Left renal cortex interstitium (tissue), 4 donors: ENCODE measurements around the gene TDRD6. TPM values are rescaled to one million over a fixed set of nuclear protein-coding genes. Genes with fewer than 3 reads are reported as not detected.
A peak's percentile ranks its signal among the peaks of the same experiment; 100 is the strongest.
"Not testable (repeated sequence)": the region's sequence is repeated elsewhere in the genome, so short reads cannot be mapped to it uniquely, and the experiment has no call there.

Source experiments
- DNase-seq, 4 donors: peaks; one replicate each; pipeline ENCODE4 v3.0.0-alpha.2; 2013; ENCODE audit warnings: low read depth in 4 of 4, low spot score in 2 of 4, missing footprints in 1 of 4
- polyA plus RNA-seq, 4 donors: library from polyadenylated mRNA; unstranded; fragments of 120-200 nt; gene quantifications; one replicate each; pipeline ENCODE4 v1.2.1, GENCODE V29; 2013; ENCODE audit not compliant: insufficient read length in 4 of 4

The TDRD6 gene, protein sequence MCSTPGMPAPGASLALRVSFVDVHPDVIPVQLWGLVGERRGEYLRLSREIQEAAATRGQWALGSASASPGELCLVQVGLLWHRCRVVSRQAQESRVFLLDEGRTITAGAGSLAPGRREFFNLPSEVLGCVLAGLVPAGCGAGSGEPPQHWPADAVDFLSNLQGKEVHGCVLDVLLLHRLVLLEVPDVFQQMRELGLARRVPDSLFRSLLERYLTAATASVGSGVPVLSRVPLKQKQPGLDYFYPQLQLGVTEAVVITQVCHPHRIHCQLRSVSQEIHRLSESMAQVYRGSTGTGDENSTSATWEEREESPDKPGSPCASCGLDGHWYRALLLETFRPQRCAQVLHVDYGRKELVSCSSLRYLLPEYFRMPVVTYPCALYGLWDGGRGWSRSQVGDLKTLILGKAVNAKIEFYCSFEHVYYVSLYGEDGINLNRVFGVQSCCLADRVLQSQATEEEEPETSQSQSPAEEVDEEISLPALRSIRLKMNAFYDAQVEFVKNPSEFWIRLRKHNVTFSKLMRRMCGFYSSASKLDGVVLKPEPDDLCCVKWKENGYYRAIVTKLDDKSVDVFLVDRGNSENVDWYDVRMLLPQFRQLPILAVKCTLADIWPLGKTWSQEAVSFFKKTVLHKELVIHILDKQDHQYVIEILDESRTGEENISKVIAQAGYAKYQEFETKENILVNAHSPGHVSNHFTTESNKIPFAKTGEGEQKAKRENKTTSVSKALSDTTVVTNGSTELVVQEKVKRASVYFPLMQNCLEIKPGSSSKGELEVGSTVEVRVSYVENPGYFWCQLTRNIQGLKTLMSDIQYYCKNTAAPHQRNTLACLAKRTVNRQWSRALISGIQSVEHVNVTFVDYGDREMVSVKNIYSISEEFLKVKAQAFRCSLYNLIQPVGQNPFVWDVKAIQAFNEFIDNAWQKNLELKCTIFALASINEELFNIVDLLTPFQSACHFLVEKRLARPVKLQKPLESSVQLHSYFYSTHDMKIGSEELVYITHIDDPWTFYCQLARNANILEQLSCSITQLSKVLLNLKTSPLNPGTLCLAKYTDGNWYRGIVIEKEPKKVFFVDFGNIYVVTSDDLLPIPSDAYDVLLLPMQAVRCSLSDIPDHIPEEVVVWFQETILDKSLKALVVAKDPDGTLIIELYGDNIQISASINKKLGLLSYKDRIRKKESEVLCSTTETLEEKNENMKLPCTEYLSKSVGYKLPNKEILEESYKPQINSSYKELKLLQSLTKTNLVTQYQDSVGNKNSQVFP (N-terminal part only)
- 1 to 10 TPM; 1.1 to 5.4 (median 2.4) TPM for polyA plus RNA-seq

GRCh38 chr6:46687619-46688097 is at the start of gene TDRD6:
Gene TDRD6 (plus strand): TSS chr6:46687885. CDS start chr6:46688129, 244 bp downstream.
- no peak for DNase-seq

DNA sequence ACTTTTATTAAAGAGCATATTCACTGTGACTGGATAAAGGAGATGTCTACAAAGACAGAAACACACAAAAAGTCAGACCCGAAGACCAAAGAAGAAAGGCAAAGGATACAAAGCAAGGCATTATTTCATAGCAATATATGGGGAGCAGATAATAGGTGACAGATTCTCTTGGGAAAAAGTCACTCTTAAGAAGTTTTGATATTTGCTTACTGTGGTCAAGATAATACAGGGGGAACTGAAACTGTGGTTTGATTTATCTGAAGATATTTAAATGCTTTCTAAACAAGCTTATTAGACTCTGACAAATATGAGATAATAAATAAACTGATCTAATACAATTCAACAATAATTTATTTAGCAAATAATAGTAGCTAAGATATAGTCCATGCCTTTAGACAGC is 49.8 kb upstream of the TDRD6 start:
- DNase-seq, result no peak

DNA sequence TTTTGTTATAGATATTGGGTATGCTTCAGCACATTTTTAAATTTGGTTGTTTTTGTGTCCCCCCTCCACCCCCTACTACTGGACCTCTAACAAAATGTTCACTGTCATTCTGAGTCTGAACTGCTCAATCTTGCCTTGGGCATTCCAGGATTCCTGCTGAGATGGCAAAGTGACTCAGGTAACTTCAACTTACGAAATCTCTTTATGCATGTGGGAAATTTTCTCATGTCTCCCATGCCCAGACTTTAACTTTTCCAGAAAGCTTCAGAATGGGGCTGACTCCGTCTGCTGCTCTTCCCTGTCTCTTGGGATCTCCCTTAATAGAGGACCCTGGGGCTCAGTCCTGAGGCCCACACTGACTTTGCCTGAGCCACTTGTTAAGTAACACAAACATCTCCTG is 49.0 kb upstream of the TDRD6 start:
- DNase-seq, result no peak

DNA sequence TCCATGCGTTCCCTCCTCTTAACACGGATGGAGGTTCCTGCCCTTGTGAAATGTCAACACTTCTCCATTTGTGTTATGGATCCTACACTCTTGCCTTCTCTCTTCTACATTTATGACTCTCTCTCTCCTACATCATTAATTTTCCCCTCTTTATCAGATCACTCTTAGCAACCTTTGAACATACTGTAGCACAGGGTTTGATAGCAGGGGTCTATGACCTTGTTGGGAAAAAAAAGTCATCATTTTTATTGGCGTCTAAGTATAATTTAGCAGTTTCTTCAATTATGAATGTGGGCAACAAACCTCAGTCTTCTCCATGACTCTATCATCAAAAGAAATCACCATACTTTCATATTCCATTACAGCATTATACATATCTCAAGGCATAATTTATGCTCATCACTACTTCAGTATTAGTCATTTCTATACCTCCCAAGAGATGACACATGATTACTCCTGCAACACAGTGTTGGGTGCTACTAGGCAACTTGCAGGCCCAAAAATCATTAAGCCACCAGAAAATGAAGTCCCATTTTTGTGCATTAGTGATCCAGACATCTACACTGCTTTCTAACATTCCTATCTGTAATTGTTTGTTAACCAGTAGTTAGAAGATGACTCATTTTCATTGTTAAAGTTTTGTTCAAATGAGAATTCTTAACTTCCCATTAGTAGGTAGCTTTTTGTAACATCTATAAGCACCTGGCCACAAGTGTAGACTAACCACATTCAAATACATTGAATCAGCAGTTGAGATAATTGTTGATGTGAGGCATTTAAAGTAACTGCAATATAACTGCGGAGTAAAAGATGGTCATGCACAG is 44.5 kb upstream of the TDRD6 start:
- no peak for DNase-seq

- no peak for DNase-seq
These were observed 42.4 kb upstream of the TDRD6 start for GRCh38 chr6:46645265-46645664.

DNA sequence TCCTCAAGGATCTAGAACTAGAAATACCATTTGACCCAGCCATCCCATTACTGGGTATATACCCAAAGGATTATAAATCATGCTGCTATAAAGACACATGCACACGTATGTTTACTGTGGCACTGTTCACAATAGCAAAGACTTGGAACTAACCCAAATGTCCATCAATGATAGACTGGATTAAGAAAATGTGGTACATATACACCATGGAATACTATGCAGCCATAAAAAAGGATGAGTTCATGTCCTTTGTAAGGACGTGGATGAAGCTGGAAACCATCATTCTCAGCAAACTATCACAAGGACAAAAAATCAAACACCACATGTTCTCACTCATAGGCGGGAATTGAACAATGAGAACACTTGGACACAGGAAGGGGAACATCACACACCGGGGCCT is 39.6 kb upstream of the TDRD6 start:
- not testable (repeated sequence) for DNase-seq

- no peak for DNase-seq
These were observed 38.7 kb upstream of the TDRD6 start for GRCh38 chr6:46648869-46649492.

DNA sequence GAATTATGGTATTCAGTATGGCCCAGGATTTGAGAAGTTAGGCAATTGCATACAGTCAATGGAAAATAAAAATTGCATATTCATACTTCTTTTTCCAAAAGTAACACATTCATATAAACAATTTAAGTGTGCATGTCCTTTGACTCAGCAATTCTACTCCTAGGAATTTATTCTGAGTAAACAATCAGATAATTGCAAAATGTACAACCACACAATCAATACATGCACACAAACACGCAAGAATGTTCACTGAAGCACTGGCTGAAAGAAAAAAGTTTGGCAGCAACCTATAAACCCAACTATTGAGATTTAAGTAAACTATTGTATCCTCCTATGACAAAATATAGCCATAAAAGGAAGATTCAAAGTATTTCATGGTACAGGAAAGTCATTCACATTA is 36.7 kb upstream of the TDRD6 start:
- no peak for DNase-seq

- DNase-seq, result peak in 2 of 4 donors; percentile 19 to 25
These were observed 35.9 kb upstream of the TDRD6 start for GRCh38 chr6:46651816-46652215.

GRCh38 chr6:46652232-46652602 is 35.5 kb upstream of the TDRD6 start:
- peak in 2 of 4 donors; percentile 30 to 41 for DNase-seq

GRCh38 chr6:46652603-46653438 is 34.9 kb upstream of the TDRD6 start, which contains the start of the genes CYP39A1 and SLC25A27:
Gene CYP39A1 (minus strand): TSS chr6:46652818. CDS start chr6:46652582, 236 bp downstream.
Gene SLC25A27 (plus strand): TSS chr6:46652975. CDS start chr6:46653193, 218 bp downstream.
- peak; percentile 79 to 93 (median 85) for DNase-seq

DNA sequence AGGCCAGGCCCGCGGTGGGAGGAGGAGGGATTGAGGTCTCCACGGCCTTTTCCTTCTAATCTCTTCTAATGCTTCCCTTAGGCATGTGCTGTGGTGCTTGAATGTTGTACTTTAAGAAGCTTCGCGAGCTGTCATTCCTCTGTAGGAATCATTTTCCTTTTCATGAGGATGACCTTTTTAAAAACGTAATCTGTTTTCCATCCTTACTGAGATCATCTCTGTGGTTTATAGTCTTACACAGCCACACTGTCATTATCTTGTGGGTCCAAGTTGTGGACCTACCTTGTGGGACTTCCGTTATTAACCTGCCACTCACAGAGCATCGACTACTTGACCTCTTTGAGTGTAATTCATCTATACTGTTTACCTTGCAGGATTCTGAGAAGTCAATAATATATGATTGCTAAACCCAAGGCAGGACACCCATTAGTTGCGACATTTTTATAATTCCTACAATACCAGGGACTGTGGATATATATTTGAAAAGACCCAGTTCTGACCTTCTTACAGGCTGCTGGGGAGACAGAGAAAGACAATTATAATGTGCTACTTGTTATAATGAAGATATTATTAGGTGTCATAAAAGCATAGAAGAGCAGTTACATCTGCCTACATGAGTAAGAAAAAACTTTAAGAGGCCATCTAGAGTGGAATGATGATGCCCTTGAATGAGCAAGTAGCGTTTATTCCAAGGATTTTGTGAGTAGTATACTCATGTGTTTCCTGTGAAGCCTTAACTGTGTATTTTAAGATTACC is 34.1 kb upstream of the TDRD6 start:
- DNase-seq, result peak in 1 of 4 donors; percentile 13

DNA sequence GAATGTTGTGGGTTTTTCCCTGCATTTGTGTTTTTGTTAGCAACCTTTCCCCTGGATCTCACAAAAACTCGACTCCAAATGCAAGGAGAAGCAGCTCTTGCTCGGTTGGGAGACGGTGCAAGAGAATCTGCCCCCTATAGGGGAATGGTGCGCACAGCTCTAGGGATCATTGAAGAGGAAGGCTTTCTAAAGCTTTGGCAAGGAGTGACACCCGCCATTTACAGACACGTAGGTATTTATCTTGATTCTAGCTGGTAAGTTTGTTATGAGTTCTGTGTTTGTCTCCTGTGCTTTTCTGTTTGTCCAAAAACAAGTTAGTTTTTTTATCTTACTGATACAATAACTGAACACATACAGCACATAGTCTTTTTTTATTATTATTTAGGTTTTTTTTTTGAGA is 31.9 kb upstream of the TDRD6 start:
- DNase-seq, result no peak

DNA sequence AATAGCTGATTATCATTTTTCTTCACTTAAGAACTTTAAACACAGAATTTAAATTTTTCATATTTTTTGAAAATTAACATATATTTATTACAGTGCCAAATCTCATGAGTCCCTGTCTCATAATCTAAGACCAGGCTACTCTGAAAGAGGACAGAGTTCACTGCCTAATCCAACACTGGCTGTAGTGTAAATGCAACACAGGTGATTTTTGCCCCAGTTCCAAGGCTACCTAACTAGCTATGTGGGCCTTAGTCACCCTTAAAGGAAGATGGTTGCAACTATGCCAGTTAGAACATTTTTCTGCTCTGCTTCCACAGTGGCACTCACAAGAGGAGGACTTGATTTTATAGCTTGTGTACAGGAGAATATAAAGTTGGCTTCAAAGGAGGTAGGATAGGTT is 30.0 kb upstream of the TDRD6 start:
- DNase-seq, result no peak

- DNase-seq, result no peak
These were observed 26.2 kb upstream of the TDRD6 start for GRCh38 chr6:46661483-46661882.

GRCh38 chr6:46667377-46667776 is 20.3 kb upstream of the TDRD6 start:
- DNase-seq, result no peak

- no peak for DNase-seq
These were observed 13.3 kb upstream of the TDRD6 start for GRCh38 chr6:46674410-46674809.
